Stimulated activated CD8-positive, alpha-beta memory T cell treated with anti-CD3 and anti-CD28 coated beads, Interleukin-15, amount 100 ng/mL, for 1 hour (primary cell): Measurements from ENCODE around the gene LRIT2.

ENCODE experiments used
- DNase-seq: peaks from one replicate; pipeline ENCODE4 v3.0.0-alpha.2; 2020; ENCODE audit warnings: low read depth

The LRIT2 gene

DNA sequence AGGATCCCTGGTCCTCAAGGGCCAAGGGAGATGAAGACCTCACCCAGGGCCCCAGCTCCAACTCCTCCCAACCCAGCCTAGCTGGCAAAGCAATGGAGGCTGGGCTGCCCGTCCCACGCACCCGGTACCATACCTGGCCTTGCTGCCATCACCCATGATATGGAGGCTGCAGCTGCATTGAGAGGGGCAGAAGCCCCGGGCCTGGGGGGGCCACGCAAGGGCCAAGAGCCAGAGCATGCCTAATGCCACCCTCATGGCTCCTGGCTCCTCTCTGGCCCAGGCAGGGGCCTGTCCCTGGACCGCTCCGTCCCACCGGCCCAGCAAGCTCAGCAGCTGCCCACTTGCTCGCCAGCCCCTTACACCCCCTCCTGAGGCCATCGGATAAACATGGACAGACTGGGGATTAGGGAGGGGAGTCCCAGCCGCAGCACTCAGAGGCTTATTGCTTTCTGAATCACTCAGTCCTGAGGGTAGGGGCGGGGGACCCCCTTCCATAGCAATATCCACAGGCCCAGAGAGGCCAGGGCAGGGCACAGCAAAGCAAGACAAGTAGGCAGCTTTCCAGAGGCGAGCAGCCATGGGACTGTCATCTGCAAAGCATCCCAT lies 15.9 kb upstream of the LRIT2 start, which contains the start of gene LRIT1:
LRIT1 (minus strand) TSS at position 362 of the 606 bp plus-strand sequence; CDS start at position 255, 107 bp downstream.
- no peak for DNase-seq

DNA sequence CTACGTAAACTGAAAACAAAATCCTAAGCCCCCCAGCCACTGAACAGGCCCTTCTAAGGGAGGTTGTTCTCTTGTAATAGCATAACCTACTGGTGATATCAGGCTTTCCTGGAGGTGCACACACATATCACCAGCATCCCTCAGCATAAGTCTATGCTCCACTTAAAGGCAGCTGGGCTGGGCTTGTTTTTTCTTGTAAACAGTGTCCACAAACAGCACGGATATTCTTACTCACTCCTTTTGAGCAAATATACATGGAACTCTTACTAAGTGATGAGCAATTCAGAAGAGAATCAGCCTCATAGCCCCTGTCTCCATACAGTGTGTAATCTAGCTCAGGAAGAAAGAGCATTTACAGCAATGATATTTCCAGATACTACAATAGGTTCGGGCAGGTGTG lies 13.6 kb upstream of the LRIT2 start:
- DNase-seq = no peak

DNA sequence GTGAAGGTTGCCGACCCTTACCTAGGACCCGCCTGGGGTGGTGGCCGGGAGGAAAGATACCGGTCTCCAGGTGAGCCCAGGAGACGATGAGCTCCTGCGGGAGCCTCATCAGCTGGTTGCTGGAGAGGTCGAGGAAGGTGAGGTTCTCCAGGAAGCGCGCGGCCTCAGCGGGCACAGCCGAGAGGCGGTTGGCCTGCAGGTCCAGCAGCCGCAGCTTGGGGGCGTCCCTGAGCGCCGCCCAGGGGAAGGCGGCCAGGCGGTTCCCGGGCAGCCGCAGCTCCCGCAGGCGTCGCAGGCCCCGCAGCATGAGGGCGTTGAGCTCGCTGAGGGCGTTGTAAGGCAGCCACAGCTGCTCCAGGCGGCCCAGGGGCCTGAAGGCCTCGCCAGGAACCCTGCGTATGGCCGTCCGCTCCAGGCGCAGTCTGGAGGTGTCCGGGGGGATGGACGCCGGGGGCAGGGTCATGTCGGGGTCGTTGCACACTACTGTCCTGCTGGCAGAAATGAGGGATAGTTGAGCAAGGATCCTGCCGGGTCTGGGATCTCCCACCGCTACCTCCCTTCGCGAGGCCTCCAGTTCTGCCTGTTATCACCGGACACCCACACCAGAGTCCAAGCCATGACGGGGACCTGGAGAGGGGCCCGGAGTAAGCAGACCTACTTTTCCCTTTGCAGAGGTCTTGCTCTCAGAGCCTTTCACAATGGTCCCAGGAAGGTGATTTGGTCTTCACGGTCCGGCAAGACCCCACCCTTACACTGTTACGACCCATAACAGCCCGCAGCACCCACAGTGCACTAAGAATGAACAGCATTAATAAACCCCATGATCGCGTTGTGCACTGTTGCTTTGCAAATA lies 12.1 kb upstream of the LRIT2 start:
- DNase-seq = no peak

DNA sequence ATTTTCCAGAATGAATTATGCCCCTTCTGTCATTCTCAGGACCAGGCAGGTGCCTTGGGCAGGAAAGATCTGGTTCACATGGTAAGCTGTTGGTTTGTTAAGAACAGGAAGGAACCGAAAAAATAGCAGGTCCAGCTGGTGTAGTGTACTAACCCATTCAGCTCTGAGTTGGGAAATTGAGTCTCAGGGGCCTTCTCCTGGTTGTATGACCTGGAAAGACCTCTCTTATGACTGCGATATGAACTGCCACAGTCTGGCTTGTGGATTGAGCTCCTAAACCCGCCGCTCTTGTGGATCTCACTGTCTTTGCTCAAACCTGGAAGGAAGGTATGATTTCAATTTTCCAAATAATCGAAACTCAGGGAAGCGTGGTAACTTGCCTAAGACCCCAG lies 11.5 kb upstream of the LRIT2 start:
- no peak for DNase-seq

DNA sequence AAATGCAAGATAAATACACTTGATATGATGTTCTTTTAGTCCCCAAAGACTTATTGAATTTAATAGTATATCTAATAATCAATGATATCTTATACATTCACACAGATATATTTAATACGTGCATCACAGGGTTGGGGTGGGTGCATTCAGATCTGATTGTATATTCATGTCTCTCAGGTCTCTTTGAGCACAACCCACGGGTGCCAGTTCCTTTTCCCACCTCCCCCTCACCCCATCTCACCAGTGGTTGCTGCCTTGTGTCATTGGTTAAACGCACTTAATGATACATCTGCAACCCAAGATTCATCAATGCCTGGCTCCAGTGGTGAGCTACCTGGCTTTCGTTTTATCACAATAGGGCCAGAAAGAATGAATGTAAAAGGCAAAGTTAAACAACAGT lies 9.8 kb upstream of the LRIT2 start:
- no peak for DNase-seq

DNA sequence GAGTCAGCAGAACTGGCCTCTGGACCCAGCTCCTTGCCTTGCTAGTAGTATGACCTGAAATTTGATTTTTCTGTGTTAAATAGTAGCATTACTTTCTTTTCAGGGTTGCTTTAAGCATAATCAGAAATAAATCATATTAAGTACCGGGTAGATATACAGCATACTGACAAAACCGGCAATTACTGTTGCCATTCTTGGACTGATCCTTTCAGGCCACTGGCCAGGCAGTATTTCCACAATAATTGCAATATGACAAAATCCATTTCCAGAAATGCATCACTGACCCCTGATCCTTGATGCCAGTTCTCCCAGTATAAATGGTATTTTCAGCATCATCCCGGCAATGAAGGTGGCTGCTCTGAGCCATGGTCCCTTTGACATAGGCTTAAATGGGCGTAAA lies 9.1 kb upstream of the LRIT2 start:
- DNase-seq = no peak

DNA sequence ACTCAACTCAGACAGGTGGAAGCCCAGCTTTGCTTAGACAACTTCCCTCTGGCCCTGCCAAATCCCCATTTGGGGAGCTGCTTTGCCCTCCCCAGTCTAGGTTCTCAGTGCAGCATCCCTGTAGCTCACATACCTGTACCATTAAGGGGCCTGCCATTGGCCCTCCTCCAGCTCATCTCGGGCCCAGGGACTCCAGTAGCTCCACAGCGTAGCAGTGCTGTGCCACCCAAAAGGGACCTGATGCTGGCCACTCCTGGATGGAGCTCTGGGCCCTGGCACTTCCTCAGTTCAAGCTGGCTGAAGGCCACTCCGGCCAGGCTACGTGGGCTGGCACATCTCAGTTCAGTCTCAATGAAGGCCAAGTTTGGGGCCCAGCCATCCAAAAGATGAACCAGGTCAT lies 8.6 kb upstream of the LRIT2 start:
- no peak for DNase-seq

DNA sequence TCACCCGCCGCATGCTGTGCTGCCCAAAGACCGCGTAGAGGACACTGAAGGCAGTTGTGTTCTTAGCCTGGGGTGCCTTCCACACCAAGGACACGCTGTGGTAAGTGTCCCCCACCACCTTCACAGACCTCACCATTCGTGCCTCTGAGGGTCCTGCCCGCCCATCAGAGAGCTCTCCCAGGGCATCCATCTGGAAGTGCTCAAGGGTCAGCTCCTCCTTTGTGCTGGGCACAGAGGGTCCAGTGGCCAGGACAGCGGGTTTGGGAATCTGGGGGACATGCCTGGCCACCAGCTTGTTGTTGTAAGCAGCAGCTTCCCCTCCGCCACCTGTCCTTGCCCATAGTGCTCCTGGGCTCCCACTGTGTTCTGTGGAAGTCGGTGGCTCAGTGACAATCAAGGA lies 7.0 kb upstream of the LRIT2 start:
- no peak for DNase-seq

DNA sequence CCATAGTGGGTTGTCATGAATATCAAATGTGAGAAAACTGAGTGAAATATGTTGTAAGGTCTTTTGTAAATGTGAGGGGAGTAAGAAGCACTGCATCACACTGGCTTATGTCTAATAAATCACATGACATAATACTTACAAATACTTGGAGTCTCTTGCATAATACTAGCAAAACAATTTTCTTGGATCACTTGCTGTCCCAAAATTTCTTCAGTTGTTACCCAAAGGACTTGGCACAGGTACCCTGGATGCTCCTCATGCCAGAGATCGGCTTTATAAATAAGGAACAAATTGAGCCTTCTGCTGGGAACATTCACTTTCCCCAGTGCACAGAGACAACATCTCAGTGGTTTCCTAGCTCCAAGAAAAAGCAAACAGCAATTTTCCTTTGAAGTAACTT lies 5.0 kb upstream of the LRIT2 start:
- DNase-seq = no peak

DNA sequence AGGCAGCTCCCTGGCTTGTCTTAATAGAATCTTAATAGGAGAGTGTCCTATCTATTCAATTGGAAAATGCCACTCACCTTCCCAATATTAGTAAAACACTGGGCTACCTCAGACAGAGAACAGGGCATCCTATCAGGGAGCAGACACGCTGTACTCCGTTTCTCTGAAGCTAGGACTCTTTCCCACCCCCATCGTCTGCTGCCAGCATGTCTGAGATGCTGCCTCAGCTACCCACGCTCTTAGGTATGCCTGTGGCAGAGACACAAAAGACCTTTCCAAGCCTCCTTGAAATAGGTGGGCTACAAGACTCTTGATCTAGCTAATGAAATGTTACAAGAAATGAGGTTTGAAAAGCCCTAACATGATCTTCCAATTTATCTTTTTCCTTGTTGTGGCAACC lies 2.5 kb upstream of the LRIT2 start:
- no peak for DNase-seq

DNA sequence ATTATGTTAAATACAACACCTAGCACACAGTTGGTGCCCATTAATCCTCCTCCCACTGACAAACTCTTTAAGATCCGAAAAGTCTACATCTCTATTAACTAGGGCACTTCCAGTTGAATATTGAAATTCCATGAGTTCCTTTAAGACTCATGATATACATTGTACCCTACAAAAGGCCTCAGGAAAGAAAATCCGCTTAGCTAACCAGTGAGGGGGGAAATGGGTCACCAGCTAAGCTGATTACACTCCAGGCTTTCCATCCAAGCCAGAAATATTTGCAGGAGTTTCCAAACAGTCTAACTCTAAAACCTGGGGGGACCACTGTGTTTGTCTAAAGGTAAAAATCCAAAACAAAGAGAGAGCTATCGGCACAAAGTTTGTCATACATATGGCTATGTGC lies 1.3 kb upstream of the LRIT2 start:
- no peak for DNase-seq

DNA sequence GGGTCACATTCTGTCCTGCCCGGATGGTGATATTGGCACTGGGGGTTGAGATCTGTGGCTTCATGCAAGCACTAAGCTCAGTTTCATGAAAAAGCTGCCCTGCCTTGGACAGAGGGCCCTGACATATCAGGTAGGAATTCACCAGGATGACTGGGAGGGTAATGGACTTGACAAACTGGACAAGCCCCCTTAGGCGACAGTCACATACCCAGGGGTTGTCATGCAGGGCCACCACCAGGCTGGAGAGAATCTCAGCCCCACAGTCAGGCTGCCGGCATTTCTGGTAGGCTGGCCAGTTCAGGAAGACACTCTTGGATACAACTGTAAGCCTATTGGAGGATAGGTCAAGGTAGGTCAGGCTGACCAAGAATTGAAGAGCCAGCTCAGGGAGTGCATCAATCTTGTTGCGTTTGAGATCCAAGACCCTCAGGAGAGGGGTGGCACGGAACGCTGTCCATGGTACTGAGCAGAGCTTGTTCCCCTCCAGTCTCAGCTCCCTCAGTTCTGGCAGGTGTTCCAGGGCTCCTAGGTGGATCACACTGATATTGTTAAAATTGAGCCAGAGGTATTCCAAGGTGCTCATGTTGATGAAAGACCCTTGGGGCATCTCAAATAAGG lies 824 bp downstream of the LRIT2 start:
- no peak for DNase-seq

DNA sequence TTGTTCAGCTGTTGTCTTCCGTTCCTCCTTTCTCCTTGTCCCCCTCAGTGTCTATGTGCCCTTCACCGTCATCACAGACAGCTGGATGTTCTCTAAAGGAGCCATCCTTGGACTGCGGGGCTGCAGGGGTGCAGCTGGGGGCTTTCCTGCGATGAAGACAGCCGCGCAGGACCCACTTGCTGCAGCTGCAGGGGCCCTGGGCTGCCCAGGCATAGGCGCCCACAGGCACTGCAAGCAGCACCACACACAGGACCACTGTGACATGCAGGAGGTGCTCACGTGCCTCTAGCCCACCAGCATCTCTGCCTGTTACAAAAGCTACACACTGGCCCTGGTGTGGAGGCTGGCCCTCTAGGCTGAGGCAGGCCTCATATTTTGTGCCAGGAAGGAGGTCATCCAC lies 3.4 kb downstream of the LRIT2 start:
- DNase-seq = no peak

DNA sequence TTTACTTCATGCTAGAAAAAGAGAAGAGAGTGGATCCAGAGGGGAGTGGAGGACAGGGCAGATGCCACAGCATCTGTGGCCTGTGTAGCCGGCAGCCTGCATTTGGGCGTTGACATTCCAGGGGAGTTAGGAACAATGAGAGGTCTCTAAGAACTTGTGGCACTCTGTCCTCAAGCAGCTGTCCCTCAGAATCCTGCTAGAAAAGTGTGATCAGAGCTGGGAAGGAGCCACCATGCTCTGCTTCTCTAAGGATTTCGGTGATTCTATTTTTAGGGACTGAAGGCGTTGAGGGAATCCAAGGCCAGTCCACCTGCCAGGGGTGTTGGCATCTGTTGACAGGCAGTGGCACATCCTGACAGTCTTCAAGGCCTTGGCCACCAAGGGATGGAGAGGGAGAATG lies 7.6 kb downstream of the LRIT2 start:
- no peak for DNase-seq

DNA sequence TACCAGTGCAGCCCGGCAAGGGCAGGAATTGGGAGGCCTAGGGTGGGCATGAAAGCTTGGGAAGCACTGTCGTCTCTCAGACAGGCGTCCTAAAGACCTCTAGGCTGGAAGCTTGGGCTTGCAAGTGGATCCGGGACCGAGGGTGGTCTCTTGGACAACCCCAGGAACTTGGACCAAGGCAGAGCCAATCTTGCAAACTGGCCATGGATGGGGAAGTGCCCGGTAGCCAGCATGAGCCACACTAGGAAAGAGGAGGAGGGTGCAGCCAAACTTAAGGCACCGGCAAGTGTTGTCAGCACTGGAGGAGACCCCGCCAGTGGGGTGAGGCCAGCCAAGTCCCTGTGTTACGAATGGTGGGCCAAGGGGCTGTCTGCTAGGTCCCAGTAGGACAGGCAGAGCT lies 8.5 kb downstream of the LRIT2 start:
- DNase-seq = no peak

DNA sequence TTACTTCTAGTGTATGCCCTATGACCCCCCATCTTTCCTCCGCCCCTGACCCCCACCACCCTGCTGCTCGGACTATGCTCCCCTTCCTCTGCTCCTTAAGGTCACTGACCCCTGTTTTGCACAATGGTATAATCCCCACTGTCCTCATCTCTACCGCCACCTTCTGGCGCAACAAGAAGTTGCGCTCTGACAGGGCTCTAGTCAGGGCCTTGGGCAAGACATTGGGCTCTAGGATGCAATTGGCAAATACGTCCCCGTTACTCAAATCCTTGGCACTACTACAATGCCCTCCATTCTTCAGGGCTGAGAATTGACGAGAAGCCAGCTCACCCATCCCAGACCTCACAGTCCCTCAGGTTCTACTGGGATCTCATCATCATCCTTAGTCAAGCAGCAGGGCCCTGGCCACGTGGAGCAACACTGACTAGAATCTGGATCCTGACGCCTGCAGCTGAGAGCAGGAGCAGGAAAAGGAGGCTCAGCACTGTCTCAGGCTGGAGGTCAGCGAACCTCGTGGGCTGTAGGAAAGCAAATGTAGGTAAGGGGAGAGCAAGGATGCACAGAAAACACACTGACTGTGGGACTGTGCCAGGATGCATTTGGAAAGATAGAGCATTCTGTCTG lies 10.6 kb downstream of the LRIT2 start:
- no peak for DNase-seq

DNA sequence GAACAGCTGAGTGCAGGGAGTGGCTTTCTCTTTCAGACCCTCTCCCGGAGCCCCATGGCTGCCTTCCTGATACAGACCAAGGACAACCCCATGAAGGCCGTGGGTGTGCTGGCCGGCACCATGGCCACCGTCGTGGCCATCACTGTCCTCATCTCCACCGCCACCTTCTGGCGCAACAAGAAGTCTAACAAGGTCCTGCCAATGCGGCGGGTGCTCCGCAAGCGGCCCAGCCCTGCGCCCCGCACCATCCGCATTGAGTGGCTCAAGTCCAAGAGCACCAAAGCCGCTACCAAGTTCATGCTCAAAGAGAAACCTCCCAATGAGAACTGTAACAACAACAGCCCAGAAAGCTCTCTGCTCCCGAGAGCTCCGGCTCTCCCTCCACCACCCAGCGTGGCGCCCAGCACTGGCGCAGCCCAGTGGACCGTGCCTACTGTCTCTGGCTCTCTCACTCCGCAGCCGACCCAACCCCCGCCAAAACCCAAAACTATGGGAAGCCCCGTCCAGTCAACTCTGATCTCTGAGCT lies 11.2 kb downstream of the LRIT2 start:
- DNase-seq = no peak

DNA sequence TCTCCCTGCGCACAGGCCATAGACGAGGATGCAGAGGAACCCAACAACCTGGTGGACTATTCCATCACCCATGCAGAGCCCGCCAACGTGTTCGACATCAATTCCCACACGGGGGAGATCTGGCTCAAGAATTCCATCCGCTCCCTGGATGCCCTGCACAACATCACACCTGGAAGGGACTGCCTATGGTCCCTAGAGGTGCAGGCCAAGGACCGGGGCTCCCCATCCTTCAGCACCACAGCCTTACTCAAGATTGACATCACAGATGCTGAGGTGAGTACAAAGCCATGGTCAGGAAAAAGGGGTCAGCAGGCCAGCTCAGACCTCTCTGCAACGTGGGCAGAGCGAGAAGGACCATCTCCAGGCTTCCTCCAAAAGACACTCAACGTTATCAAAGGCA lies 12.3 kb downstream of the LRIT2 start:
- DNase-seq = no peak

DNA sequence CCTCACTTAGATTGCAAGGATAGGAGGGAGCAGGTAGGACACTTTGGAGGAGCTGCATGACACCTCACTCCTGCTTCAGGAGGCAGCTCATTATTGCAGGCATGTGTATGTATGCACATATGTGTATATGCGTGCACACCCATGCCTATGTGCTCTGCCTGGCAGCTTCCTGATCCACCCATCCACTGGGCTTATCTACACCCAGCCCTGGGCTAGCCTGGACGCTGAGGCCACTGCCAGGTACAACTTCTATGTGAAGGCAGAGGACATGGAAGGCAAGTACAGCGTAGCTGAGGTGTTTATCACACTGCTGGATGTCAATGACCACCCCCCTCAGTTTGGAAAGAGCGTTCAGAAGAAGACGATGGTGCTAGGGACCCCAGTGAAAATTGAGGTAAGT lies 13.3 kb downstream of the LRIT2 start:
- DNase-seq = no peak

DNA sequence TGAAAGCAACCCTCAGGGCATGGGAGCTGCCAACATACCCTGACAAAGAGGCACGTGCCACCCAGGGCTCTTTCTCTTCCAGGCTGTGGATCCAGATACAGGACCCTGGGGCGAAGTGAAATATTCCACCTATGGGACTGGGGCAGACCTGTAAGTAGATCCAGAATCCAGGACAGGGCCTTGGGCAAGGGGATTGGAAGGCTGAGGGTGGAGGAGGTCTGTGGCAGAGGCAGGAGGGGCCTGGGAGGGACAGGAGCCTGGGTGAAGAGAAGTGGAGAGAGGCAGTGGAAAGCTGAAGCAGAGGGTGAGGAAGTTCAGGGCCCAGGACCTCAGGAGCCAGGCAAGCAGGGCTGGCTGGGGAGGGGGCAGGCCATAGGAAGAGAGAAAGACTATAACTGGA lies 13.8 kb downstream of the LRIT2 start:
- DNase-seq = no peak

DNA sequence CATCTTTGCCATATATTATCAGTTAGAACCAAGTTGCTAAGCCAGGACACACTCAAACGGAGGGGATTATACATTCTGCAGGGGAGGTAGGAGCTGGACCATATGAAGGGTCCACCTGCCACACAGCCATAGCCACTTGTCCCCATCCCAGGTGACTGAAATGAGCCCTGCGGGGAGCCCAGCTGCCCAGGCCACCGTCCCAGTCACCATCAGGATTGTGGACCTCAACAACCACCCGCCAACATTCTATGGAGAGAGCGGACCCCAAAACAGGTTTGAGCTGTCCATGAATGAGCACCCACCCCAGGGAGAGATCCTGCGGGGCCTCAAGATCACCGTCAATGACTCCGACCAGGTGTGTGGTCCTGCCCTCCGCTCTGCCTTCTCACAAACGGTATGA lies 17.3 kb downstream of the LRIT2 start:
- no peak for DNase-seq

DNA sequence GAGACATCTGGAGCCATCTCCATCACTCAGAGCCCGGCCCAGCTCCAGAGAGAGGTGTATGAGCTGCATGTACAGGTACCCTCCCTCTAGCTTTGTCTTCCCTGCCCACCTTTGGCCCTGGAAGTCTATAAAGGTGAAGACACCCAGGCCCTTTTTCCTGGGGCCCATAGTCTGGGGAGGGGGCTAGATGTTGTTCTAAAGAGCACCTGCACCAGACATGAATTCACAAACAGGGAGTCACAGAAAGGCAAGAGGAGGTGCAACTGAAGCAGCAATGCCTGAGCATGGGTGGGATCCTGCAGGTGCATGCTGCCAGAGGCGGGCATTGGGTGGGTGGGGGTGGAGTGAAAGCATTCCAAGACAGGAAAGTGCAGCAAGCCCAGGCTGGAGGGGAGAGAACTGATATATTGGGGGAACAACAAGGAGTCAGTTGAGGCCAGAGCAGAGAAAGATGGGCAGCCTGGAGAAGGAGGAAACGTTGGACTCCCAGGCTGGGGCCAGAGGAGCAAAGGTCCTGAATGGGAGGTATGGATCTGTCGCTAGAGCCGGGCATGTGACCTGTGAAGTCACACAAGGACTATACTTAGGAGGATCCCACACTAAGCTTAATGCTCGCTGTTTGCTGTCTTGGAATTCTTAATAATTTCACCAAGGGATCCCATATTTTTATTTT lies 19.4 kb downstream of the LRIT2 start:
- DNase-seq = no peak
